Measurements from ENCODE around the gene TIMM44. TPM values are rescaled to one million over a fixed set of nuclear protein-coding genes. Genes with fewer than 3 reads are reported as not detected.
A peak's percentile ranks its signal among the peaks of the same experiment; 100 is the strongest.

The TIMM44 gene
- total RNA-seq, 4 donors from 2014 or later, result 60.1 to 91.3 (median 77.1) TPM

GRCh38 chr19:7902796-7903243 lies 40.6 kb downstream of the TIMM44 start:
- H3K4me3 ChIP-seq, result peak overlapping the region; percentile 43 to 82 (median 62)
- no peak for TF ChIP-seq EP300 (IDR thresholded peaks at IDR 0.05)
- TF ChIP-seq CTCF (IDR thresholded peaks at IDR 0.05), result no peak
- TF ChIP-seq POLR2A (IDR thresholded peaks at IDR 0.05), result no peak
- peaks cover 0 to 43% (median 16%) of the 10 kb centered on the region in 4 donors for H3K4me1 ChIP-seq
- 13 to 27% methylated on average over 11 to 19 of the region's 20 CpGs for WGBS, 2 donors
- H3K9me3 ChIP-seq, result no peaks in the 10 kb centered on the region
- H3K27me3 ChIP-seq, result no peaks in the 10 kb centered on the region
- DNase-seq (ENCODE audit: low spot score in 2 of 2), result no peak
- H3K27ac ChIP-seq, result peak overlapping the region; percentile 19 to 92 (median 85)
- peaks cover 0 to 22% (median 0%) of the 10 kb centered on the region in 3 donors for H3K36me3 ChIP-seq

- DNase-seq (ENCODE audit: low spot score in 2 of 2), result no peak
- 87 to 95% methylated on average over 7 of the region's 7 CpGs for WGBS, 2 donors
- H3K27ac ChIP-seq, result no peak overlapping the region
Measured at GRCh38 chr19:7901337-7901736, 42.1 kb downstream of the TIMM44 start.

GRCh38 chr19:7900931-7901330 lies 42.5 kb downstream of the TIMM44 start:
- no peak for DNase-seq (ENCODE audit: low spot score in 2 of 2)
- H3K9me3 ChIP-seq, result no peaks in the 10 kb centered on the region
- peaks cover 0 to 26% (median 16%) of the 10 kb centered on the region in 4 donors for H3K4me1 ChIP-seq
- peaks cover 0 to 4% (median 0%) of the 10 kb centered on the region in 3 donors for H3K36me3 ChIP-seq
- H3K27me3 ChIP-seq, result no peaks in the 10 kb centered on the region
- no peak for TF ChIP-seq EP300 (IDR thresholded peaks at IDR 0.05)
- TF ChIP-seq POLR2A (IDR thresholded peaks at IDR 0.05), result no peak
- no peak for TF ChIP-seq CTCF (IDR thresholded peaks at IDR 0.05)
- H3K27ac ChIP-seq, result no peak overlapping the region
- H3K4me3 ChIP-seq, result no peak overlapping the region
- WGBS, 2 donors, result 63 to 78% methylated on average over 3 of the region's 3 CpGs

More at GRCh38 chr19:7901337-7901736, 42.1 kb downstream of the TIMM44 start:
- TF ChIP-seq EP300 (IDR thresholded peaks at IDR 0.05), result no peak
- TF ChIP-seq CTCF (IDR thresholded peaks at IDR 0.05), result no peak
- no peak for TF ChIP-seq POLR2A (IDR thresholded peaks at IDR 0.05)
- Histone ChIP-seq H3K27me3 (no peaks in the 10 kb centered on the region), H3K9me3 (no peaks in the 10 kb centered on the region), H3K36me3 (peaks cover 0 to 8% (median 0%) of the 10 kb centered on the region in 3 donors), H3K4me3 (no peak overlapping the region), H3K4me1 (peaks cover 0 to 30% (median 16%) of the 10 kb centered on the region in 4 donors)

GRCh38 chr19:7900401-7900870 lies 43.0 kb downstream of the TIMM44 start:
- TF ChIP-seq POLR2A (IDR thresholded peaks at IDR 0.05), result no peak
- TF ChIP-seq EP300 (IDR thresholded peaks at IDR 0.05), result no peak
- no peak for TF ChIP-seq CTCF (IDR thresholded peaks at IDR 0.05)
- Histone ChIP-seq H3K27ac (no peak overlapping the region), H3K36me3 (no peaks in the 10 kb centered on the region), H3K9me3 (no peaks in the 10 kb centered on the region), H3K4me3 (no peak overlapping the region), H3K27me3 (no peaks in the 10 kb centered on the region), H3K4me1 (peaks cover 0 to 21% (median 15%) of the 10 kb centered on the region in 4 donors)
- DNase-seq (ENCODE audit: low spot score in 2 of 2), result no peak
- WGBS, 2 donors, result 72 to 73% methylated on average over 18 to 19 of the region's 21 CpGs

GRCh38 chr19:7899751-7900378 lies 43.6 kb downstream of the TIMM44 start:
- 93 to 94% methylated on average over 15 to 28 of the region's 34 CpGs for WGBS, 2 donors
- Histone ChIP-seq H3K9me3 (no peaks in the 10 kb centered on the region), H3K27me3 (peaks cover 0 to 4% of the 10 kb centered on the region in 2 donors), H3K4me1 (peaks cover 0 to 15% (median 9%) of the 10 kb centered on the region in 4 donors), H3K4me3 (no peak overlapping the region), H3K36me3 (no peaks in the 10 kb centered on the region), H3K27ac (no peak overlapping the region)
- no peak for DNase-seq (ENCODE audit: low spot score in 2 of 2)
- no peak for TF ChIP-seq CTCF (IDR thresholded peaks at IDR 0.05)
- no peak for TF ChIP-seq POLR2A (IDR thresholded peaks at IDR 0.05)
- no peak for TF ChIP-seq EP300 (IDR thresholded peaks at IDR 0.05)

All from tibial nerve (tissue), 4 donors.